A673 (cell line): Measurements from ENCODE around the gene TMEM243.

Source experiments
- EZH2 ChIP-seq: fragments of 200-600 bp; sonication (generic); IDR thresholded peaks from 2 replicates; pipeline ENCODE4 v1.6.1; 2017; ENCODE audit warnings: borderline replicate concordance, low read depth, mild to moderate bottlenecking, mixed read lengths, antibody characterized with exemption, low read length; ENCODE audit not compliant: poor library complexity, severe bottlenecking
- TF ChIP-seq, protein P1 (sequence below): fragments of 300-800, 200-600 bp; sonication (generic); conservative IDR thresholded peaks from 2 replicates; pipeline ENCODE4 v1.5.1; 2017; ENCODE audit warnings: low read depth, mild to moderate bottlenecking, antibody characterized with exemption, low read length, moderate library complexity, mixed read lengths

DNA sequence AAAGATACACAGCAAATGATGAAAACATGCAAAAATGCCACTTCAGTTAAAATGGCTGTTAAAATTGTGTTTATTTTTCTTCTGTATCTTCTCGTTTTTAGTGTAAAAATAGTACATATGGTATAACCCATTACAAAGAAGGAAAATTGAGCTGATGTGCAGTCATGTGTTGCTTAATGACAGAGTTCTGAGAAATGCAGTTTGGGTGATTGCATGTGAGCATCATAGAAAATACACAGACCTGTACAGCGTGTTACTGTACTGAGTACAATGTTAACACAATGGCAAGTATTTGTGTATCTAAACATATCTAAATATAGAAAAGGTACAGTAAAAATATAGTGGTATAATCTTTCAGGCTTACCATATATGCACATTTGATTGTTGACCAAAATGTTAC lies 60.0 kb downstream of the TMEM243 start:
- TF ChIP-seq, protein P1, sequence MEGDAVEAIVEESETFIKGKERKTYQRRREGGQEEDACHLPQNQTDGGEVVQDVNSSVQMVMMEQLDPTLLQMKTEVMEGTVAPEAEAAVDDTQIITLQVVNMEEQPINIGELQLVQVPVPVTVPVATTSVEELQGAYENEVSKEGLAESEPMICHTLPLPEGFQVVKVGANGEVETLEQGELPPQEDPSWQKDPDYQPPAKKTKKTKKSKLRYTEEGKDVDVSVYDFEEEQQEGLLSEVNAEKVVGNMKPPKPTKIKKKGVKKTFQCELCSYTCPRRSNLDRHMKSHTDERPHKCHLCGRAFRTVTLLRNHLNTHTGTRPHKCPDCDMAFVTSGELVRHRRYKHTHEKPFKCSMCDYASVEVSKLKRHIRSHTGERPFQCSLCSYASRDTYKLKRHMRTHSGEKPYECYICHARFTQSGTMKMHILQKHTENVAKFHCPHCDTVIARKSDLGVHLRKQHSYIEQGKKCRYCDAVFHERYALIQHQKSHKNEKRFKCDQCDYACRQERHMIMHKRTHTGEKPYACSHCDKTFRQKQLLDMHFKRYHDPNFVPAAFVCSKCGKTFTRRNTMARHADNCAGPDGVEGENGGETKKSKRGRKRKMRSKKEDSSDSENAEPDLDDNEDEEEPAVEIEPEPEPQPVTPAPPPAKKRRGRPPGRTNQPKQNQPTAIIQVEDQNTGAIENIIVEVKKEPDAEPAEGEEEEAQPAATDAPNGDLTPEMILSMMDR, result no peak
- no peak for TF ChIP-seq EZH2
